Measurements from ENCODE around the gene KIF1A.

DNA sequence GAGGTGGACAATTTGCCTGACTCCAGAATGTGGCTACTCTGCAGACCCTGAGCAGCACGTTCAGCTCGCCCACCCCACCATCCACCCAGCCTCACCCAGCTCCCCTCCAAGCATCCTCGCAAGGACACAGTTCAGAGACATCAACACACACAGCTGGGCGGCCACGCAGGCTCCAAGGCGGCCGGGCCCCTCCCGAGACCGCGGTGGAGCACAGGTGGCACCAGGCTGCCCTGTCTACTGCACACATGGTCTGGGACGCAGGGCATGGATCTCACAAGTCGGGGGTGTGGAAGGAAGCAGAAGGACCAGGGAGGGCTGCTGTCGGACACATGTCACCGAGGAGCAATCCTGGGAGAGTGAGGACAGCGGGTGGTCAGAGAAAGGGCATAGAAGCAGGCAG lies 92.1 kb downstream of the KIF1A start:
- TF ChIP-seq TAF1 (IDR thresholded peaks at IDR 0.05; ENCODE audit: low read depth) (no peak), ZBTB7A (IDR thresholded peaks at IDR 0.05; ENCODE audit: low read depth) (no peak), CREB1 (IDR thresholded peaks at IDR 0.05; ENCODE audit: low read depth) (no peak), YY1 (IDR thresholded peaks at IDR 0.05; ENCODE audit: low read depth) (no peak), REST (IDR thresholded peaks at IDR 0.05; ENCODE audit: low read depth) (no peak), MAX (IDR thresholded peaks at IDR 0.05) (no peak), RAD21 (IDR thresholded peaks at IDR 0.05; ENCODE audit: low read depth) (no peak), EP300 (IDR thresholded peaks at IDR 0.05; ENCODE audit: borderline replicate concordance) (no peak), FOXM1 (IDR thresholded peaks at IDR 0.05; ENCODE audit: borderline replicate concordance, low read depth) (no peak), EGR1 (IDR thresholded peaks at IDR 0.05) (no peak)

Measured in Ishikawa (cell line).